HG03108 (cell line): ENCODE measurements around the gene GRIP1.

Experiments
- ATAC-seq: cut with Tn5 transposase; IDR thresholded peaks from one replicate; pipeline ENCODE4 v1.9.1; 2021; ENCODE audit warnings: moderate library complexity; ENCODE audit not compliant: unreplicated experiment

GRIP1 gene

GRCh38 chr12:66694666-66695613, 16.1 kb upstream of the GRIP1 start:
- no peak for ATAC-seq

GRCh38 chr12:66693901-66694513, 15.1 kb upstream of the GRIP1 start:
- ATAC-seq, result peak; percentile 62

- no peak for ATAC-seq
These were observed 14.1 kb upstream of the GRIP1 start for GRCh38 chr12:66692986-66693385.

GRCh38 chr12:66692170-66692569, 13.3 kb upstream of the GRIP1 start:
- ATAC-seq, result no peak

- ATAC-seq, result peak; percentile 78
These were observed 10.1 kb upstream of the GRIP1 start for GRCh38 chr12:66688846-66689439.

GRCh38 chr12:66684222-66684621, 5.3 kb upstream of the GRIP1 start:
- ATAC-seq, result no peak

GRCh38 chr12:66683822-66684221, 4.9 kb upstream of the GRIP1 start:
- no peak for ATAC-seq

- no peak for ATAC-seq
These were observed 4.2 kb upstream of the GRIP1 start for GRCh38 chr12:66683073-66683472.

- ATAC-seq, result no peak
These were observed 697 bp upstream of the GRIP1 start for GRCh38 chr12:66679461-66680084.

GRCh38 chr12:66676241-66676640, 2.6 kb downstream of the GRIP1 start:
- no peak for ATAC-seq

- ATAC-seq, result no peak
These were observed 4.3 kb downstream of the GRIP1 start for GRCh38 chr12:66674495-66675122.

GRCh38 chr12:66669541-66669940, 9.3 kb downstream of the GRIP1 start:
- no peak for ATAC-seq

GRCh38 chr12:66668311-66668710, 10.6 kb downstream of the GRIP1 start:
- no peak for ATAC-seq

- ATAC-seq, result no peak
These were observed 11.0 kb downstream of the GRIP1 start for GRCh38 chr12:66667906-66668305.

- no peak for ATAC-seq
These were observed 12.4 kb downstream of the GRIP1 start for GRCh38 chr12:66666481-66666880.

GRCh38 chr12:66665435-66665985, 13.4 kb downstream of the GRIP1 start:
- ATAC-seq, result no peak

GRCh38 chr12:66664076-66664475, 14.8 kb downstream of the GRIP1 start:
- ATAC-seq, result no peak

GRCh38 chr12:66663611-66664010, 15.3 kb downstream of the GRIP1 start:
- ATAC-seq, result no peak

GRCh38 chr12:66662729-66663128, 16.1 kb downstream of the GRIP1 start:
- ATAC-seq, result no peak

GRCh38 chr12:66662179-66662578, 16.7 kb downstream of the GRIP1 start:
- no peak for ATAC-seq

GRCh38 chr12:66661357-66661756, 17.5 kb downstream of the GRIP1 start:
- no peak for ATAC-seq
